Ovary (tissue), 9 donors: ENCODE results near the gene STS. TPM values are rescaled to one million over a fixed set of nuclear protein-coding genes. Genes with fewer than 3 reads are reported as not detected.

Experiments
- DNase-seq, 5 donors: peaks; one replicate each; pipeline ENCODE4 v3.0.0-alpha.2; 2019 to 2020
- H3K27ac ChIP-seq, 2 donors: fragments of 200-600 bp; one replicate each; pipeline versions ENCODE4 v1.5.1 to v1.8.0; 2019 to 2022
- H3K27me3 ChIP-seq: fragments of 200-600 bp; one replicate; pipeline ENCODE4 v1.8.0; 2022
- H3K36me3 ChIP-seq: fragments of 200-600 bp; sonication (generic); one replicate; pipeline ENCODE4 v1.5.1; 2019
- H3K4me1 ChIP-seq: one replicate; pipeline ENCODE4 v1.8.1; 2013; ENCODE audit warnings: mild to moderate bottlenecking, moderate library complexity; ENCODE audit not compliant: insufficient read depth
- H3K4me3 ChIP-seq: fragments of 200-600 bp; sonication (generic); one replicate; pipeline ENCODE4 v1.5.1; 2017
- H3K9me3 ChIP-seq, 2 donors: fragments of 200-600 bp in 1 of 2; sonication (generic) in 1 of 2; one replicate each; pipeline versions ENCODE4 v1.5.1 to v1.8.1; 2013 to 2019; ENCODE audit warnings: mild to moderate bottlenecking in 1 of 2, moderate library complexity in 1 of 2
- CTCF ChIP-seq, 3 donors: fragments of 450-650 bp in 2 of 3; fragments of 200-600 bp in 1 of 3; IDR thresholded peaks; one replicate each; pipeline versions ENCODE4 v1.5.1 to v1.8.0; 2016 to 2022; ENCODE audit warnings: antibody characterized with exemption in 3 of 3, mild to moderate bottlenecking in 1 of 3
- EP300 ChIP-seq: sonication (generic); formaldehyde crosslinking; IDR thresholded peaks from one replicate; pipeline ENCODE4 v1.6.1; 2017; ENCODE audit warnings: antibody characterized with exemption
- POLR2A ChIP-seq: fragments of 450-650 bp; IDR thresholded peaks from one replicate; pipeline ENCODE4 v1.6.1; 2017; ENCODE audit warnings: antibody characterized with exemption, mild to moderate bottlenecking, moderate library complexity
- WGBS, 3 donors: extraction: QIAGEN DNeasy Blood & Tissue Kit in 1 of 3; methylation state at CpG; one replicate each; pipeline versions ENCODE4 v1.1.5 to v1.1.7; 2013 to 2017; 5-methylcytosine and 5-hydroxymethylcytosine counted together
- intact Hi-C, 4 donors: fragments of 100-400 bp; cut with DNase I; formaldehyde crosslinking; loops; one replicate each; pipeline versions ENCODE4 v1.11.0 to v1.15.1; 2022 to 2023
- polyA plus RNA-seq, 2 donors: library from polyadenylated mRNA; stranded (reverse); fragments of 200-250 nt in 1 of 2; fragments of 350-450 nt in 1 of 2; fragmentation: Illumina TruSeq in 1 of 2; extraction: RNeasy Lipid Tissue Mini Kit (QIAGEN cat#74804) in 1 of 2; gene quantifications; one replicate each; pipeline ENCODE4 v1.2.3, GENCODE V29; 2013 to 2014
- total RNA-seq, 7 donors: library from RNA; depleted of rRNA in 2 of 7; stranded (reverse); fragments of >200 nt in 2 of 7; fragmentation: NEBNext Ultra II Directional in 3 of 7; extraction: Animal tissue kit (Norgen Biotek cat#: 25700) in 3 of 7; gene quantifications; one replicate each; pipeline versions ENCODE4 v1.1.0 to v1.2.4, GENCODE V29; 2016 to 2023
- donor health status: DM: no; HTN: no; CAD: no; lungs with moderate emphysema.
- donor health status: DM: no; HTN: no; CAD: no.
- donor health status: Bipolar disorder and iron deficiency.
- donor health status: DM: yes; HTN: yes; CAD: no.
- donor health status: DM: no; HTN: no; CAD: no.
- donor health status: DM: yes; HTN: yes; CAD: no.

The STS gene
- total and polyA plus RNA-seq, 9 donors = 2.6 to 11.7 (median 6.1) TPM

DNA sequence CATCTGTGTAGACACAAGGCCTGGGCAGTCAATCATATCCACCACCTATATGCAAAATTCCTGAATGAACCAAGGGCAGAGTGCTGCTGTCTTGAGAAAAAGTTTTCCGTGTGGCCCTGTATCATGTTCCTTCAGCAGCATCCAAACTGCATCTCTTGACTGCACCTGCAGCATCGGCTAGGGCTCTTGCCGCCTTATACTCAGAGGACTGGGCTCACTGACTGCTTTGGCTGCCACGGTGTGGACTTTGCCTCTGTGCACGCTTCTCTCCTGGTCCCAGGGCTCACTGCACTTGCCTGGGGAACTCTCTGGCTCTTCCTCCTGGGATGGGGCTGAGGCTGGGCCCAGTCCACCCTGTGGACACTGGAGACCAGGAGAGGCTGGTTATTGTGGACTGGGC is 39.5 kb upstream of the STS start:
- no peak for DNase-seq
- no peak overlapping the region for H3K4me3 ChIP-seq
- H3K36me3 ChIP-seq = no peaks in the 10 kb centered on the region
- WGBS, 3 donors = 96 to 99% (median 97%) methylated on average over 5 of the region's 5 CpGs
- H3K27ac ChIP-seq = no peak overlapping the region
- no peak for TF ChIP-seq POLR2A
- intact Hi-C loops = no loop called here
- peaks cover 2% of the 10 kb centered on the region for H3K4me1 ChIP-seq
- H3K27me3 ChIP-seq = no peaks in the 10 kb centered on the region
- no peaks in the 10 kb centered on the region for H3K9me3 ChIP-seq

GRCh38 chrX:7109049-7109531 is 38.4 kb upstream of the STS start:
- no peak overlapping the region for H3K4me3 ChIP-seq

GRCh38 chrX:7109838-7110793 is 37.4 kb upstream of the STS start:
- no peak for DNase-seq
- Histone ChIP-seq H3K36me3 (no peaks in the 10 kb centered on the region), H3K4me1 (peaks cover 2% of the 10 kb centered on the region), H3K27ac (no peak overlapping the region), H3K4me3 (no peak overlapping the region), H3K27me3 (no peaks in the 10 kb centered on the region), H3K9me3 (no peaks in the 10 kb centered on the region)
- intact Hi-C loops = no loop called here
- WGBS, 3 donors = 90 to 94% (median 92%) methylated on average over 12 of the region's 12 CpGs
- TF ChIP-seq EP300 (no peak), POLR2A (no peak), CTCF (IDR thresholded peaks at IDR 0.05) (no peak)

More at GRCh38 chrX:7109049-7109531, 38.4 kb upstream of the STS start:
- no peak for DNase-seq
- H3K27ac ChIP-seq = no peak overlapping the region
- no peaks in the 10 kb centered on the region for H3K9me3 ChIP-seq
- H3K27me3 ChIP-seq = no peaks in the 10 kb centered on the region
- WGBS, 3 donors = 43 to 45% (median 44%) methylated on average over 11 of the region's 11 CpGs
- intact Hi-C loops = no loop called here
- TF ChIP-seq POLR2A (no peak), CTCF (IDR thresholded peaks at IDR 0.05) (no peak), EP300 (no peak)
- no peaks in the 10 kb centered on the region for H3K36me3 ChIP-seq
- peaks cover 2% of the 10 kb centered on the region for H3K4me1 ChIP-seq

DNA sequence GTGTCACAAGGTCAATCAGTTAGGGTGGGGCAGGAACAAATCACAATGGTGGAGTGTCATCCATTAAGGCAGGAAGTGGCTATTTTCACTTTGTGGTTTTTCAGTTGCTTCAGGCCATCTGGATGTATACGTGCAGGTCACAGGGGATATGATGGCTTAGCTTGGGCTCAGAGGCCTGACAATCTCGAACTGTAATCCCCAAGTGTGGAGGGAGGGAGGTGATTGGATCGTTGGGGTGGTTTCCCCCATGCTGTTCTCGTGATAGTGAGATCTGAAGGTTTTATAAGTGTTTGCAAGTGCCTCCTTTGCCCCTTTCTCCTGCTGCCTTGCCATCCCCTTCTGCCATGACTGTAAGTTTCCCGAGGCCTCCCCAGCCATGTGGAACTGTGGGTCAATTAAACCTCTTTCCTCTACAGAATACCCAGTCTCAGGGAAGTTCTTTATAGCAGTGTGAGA is 36.7 kb upstream of the STS start:
- no peaks in the 10 kb centered on the region for H3K27me3 ChIP-seq
- no peak for TF ChIP-seq POLR2A
- no peak for TF ChIP-seq EP300
- no peak for TF ChIP-seq CTCF (IDR thresholded peaks at IDR 0.05)
- no peaks in the 10 kb centered on the region for H3K36me3 ChIP-seq
- DNase-seq = no peak
- no peak overlapping the region for H3K4me3 ChIP-seq
- 80 to 84% (median 83%) methylated on average over 5 of the region's 5 CpGs for WGBS, 3 donors
- intact Hi-C loops = no loop called here
- H3K27ac ChIP-seq = no peak overlapping the region
- H3K4me1 ChIP-seq = peaks cover 5% of the 10 kb centered on the region
- H3K9me3 ChIP-seq = no peaks in the 10 kb centered on the region

DNA sequence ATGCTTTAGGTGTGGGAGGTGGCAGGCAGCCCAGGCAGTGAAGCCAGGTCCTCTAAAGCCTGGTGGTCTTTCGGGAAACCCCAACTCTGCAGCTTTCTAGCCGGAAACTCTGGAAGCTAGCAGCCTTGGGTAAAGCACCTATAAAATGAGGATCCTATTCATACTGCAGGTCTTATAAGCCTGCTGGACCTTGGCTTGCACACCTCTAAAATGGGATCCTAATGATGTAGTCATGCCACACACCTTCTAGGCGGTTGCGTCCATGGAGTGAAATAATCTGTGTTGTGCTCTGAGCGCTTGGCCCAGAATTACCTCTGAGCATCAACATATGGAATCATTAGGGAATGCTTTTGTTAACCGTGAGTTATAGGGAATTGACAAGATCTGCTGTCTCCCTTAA is 36.0 kb upstream of the STS start:
- Histone ChIP-seq H3K4me1 (peaks cover 5% of the 10 kb centered on the region), H3K9me3 (no peaks in the 10 kb centered on the region), H3K27me3 (no peaks in the 10 kb centered on the region), H3K27ac (no peak overlapping the region), H3K4me3 (no peak overlapping the region), H3K36me3 (no peaks in the 10 kb centered on the region)
- WGBS, 3 donors = 97 to 99% (median 98%) methylated on average over 6 of the region's 6 CpGs
- intact Hi-C loops = no loop called here
- no peak for DNase-seq
- TF ChIP-seq POLR2A (no peak), CTCF (IDR thresholded peaks at IDR 0.05) (no peak), EP300 (no peak)
